ENCODE data around the gene MEGF9. TPM values are rescaled to one million over a fixed set of nuclear protein-coding genes. Genes with fewer than 3 reads are reported as not detected.
"Not testable (repeated sequence)": the region's sequence is repeated elsewhere in the genome, so short reads cannot be mapped to it uniquely, and the experiment has no call there.

MEGF9 gene
- total and polyA plus RNA-seq, 2 donors (not counting 1 experiment from before 2014, with no cell fraction given): 3.5 to 11.3 TPM

DNA sequence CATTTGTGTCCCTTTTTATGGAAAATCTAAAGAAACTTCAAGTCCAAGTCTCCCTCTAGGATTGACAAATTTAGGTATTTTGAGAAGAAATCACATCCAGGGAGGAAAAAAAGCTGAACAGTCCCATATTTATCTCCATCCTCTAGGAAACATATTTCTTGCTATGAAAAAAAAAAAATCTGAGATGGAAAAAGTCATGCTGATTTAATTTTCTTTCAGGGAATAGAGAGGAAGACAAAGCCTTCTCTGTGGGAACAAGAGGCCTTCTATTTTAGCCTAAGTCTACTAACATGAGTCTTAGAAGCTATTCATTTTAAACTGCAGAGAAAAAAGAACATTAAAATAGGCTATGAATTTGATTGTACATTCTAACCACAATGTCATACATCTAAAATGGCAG lies 71.2 kb downstream of the MEGF9 start:
- H3K27me3 ChIP-seq (replicated peaks in 1 of 4; ENCODE audit: control extremely low read depth in 1 of 4, control insufficient read depth in 3 of 4, insufficient read depth in 4 of 4, low read length in 3 of 4): no peaks in the 10 kb centered on the region
- Mint-ChIP-seq H3K9me3 (ENCODE audit: insufficient read depth) (no peaks in the 10 kb centered on the region), H3K27me3 (no peaks in the 10 kb centered on the region), H3K4me3 (no peak overlapping the region), H3K4me1 (no peaks in the 10 kb centered on the region), H3K27ac (no peak overlapping the region)
- H2AFZ ChIP-seq (ENCODE audit: insufficient read depth, low read depth, low read length, poor library complexity, severe bottlenecking): no peak overlapping the region
- no peaks in the 10 kb centered on the region for H3K9me3 ChIP-seq (ENCODE audit: control extremely low read depth in 1 of 3, control insufficient read depth in 2 of 3, insufficient read depth in 1 of 3, low read length in 2 of 3)
- ChIA-PET POLR2A (no interaction called here), CTCF (interaction anchor here (0.7 to 1.8 kb wide), 2 partner anchors 20 to 23 kb away, joined by 3 to 5 read pairs; no protein-coding TSS in a partner anchor)
- intact Hi-C loops (cut with micrococcal nuclease): no loop called here
- H3K9ac ChIP-seq (ENCODE audit: low read length): no peak overlapping the region
- H3K27ac ChIP-seq (ENCODE audit: low read length in 2 of 2): no peak overlapping the region
- no peak overlapping the region for H3K4me2 ChIP-seq (replicated peaks; ENCODE audit: low read depth, low read length, poor library complexity, severe bottlenecking)
- ATAC-seq (ENCODE audit: low read depth): no peak
- H3K4me3 ChIP-seq (ENCODE audit: control extremely low read depth in 1 of 5, extremely low read depth in 1 of 5, insufficient read depth in 1 of 5, low read depth in 2 of 5, low read length in 4 of 5): no peak overlapping the region
- no peak for DNase-seq
- H3K36me3 ChIP-seq (replicated peaks in 1 of 2; ENCODE audit: control extremely low read depth in 1 of 2, control insufficient read depth in 1 of 2, extremely low read depth in 1 of 2, insufficient read depth in 2 of 2, low read length in 1 of 2): no peaks in the 10 kb centered on the region
- H3K79me2 ChIP-seq (ENCODE audit: control insufficient read depth, insufficient read depth, low read length): no peaks in the 10 kb centered on the region
- no peaks in the 10 kb centered on the region for H4K20me1 ChIP-seq (ENCODE audit: control insufficient read depth, insufficient read depth, low read length, poor library complexity, severe bottlenecking)
- TF ChIP-seq, protein P1, sequence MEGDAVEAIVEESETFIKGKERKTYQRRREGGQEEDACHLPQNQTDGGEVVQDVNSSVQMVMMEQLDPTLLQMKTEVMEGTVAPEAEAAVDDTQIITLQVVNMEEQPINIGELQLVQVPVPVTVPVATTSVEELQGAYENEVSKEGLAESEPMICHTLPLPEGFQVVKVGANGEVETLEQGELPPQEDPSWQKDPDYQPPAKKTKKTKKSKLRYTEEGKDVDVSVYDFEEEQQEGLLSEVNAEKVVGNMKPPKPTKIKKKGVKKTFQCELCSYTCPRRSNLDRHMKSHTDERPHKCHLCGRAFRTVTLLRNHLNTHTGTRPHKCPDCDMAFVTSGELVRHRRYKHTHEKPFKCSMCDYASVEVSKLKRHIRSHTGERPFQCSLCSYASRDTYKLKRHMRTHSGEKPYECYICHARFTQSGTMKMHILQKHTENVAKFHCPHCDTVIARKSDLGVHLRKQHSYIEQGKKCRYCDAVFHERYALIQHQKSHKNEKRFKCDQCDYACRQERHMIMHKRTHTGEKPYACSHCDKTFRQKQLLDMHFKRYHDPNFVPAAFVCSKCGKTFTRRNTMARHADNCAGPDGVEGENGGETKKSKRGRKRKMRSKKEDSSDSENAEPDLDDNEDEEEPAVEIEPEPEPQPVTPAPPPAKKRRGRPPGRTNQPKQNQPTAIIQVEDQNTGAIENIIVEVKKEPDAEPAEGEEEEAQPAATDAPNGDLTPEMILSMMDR (IDR thresholded peaks at IDR 0.05): no peak
- no peak for TF ChIP-seq EZH2 (IDR thresholded peaks at IDR 0.05; ENCODE audit: borderline replicate concordance, insufficient read depth, low read depth, low read length, poor library complexity, severe bottlenecking)
- no peaks in the 10 kb centered on the region for H3K4me1 ChIP-seq (ENCODE audit: control insufficient read depth in 2 of 2, insufficient read depth in 2 of 2, low read length in 2 of 2)

GRCh38 chr9:120642129-120642770 lies 72.0 kb downstream of the MEGF9 start:
- intact Hi-C loops (cut with micrococcal nuclease): no loop called here
- ChIA-PET POLR2A (no interaction called here), CTCF (interaction anchor here (1.8 kb wide), 1 partner anchor 22 kb away, joined by 5 read pairs; no protein-coding TSS in a partner anchor)
- no peak overlapping the region for H2AFZ ChIP-seq (ENCODE audit: insufficient read depth, low read depth, low read length, poor library complexity, severe bottlenecking)
- no peak overlapping the region for H3K27ac ChIP-seq (ENCODE audit: low read length in 2 of 2)
- ATAC-seq (ENCODE audit: low read depth) (no peak), DNase-seq (no peak)
- no peak overlapping the region for H3K9ac ChIP-seq (ENCODE audit: low read length)
- Mint-ChIP-seq H3K27ac (no peak overlapping the region), H3K9me3 (ENCODE audit: insufficient read depth) (no peaks in the 10 kb centered on the region), H3K4me1 (no peaks in the 10 kb centered on the region), H3K4me3 (no peak overlapping the region), H3K27me3 (no peaks in the 10 kb centered on the region)
- no peaks in the 10 kb centered on the region for H4K20me1 ChIP-seq (ENCODE audit: control insufficient read depth, insufficient read depth, low read length, poor library complexity, severe bottlenecking)
- WGBS (ENCODE audit: insufficient coverage): 100% methylated on average over 1 of the region's 3 CpGs
- H3K79me2 ChIP-seq (ENCODE audit: control insufficient read depth, insufficient read depth, low read length): no peaks in the 10 kb centered on the region
- H3K27me3 ChIP-seq (replicated peaks in 1 of 4; ENCODE audit: control extremely low read depth in 1 of 4, control insufficient read depth in 3 of 4, insufficient read depth in 4 of 4, low read length in 3 of 4): no peaks in the 10 kb centered on the region
- no peak overlapping the region for H3K4me3 ChIP-seq (ENCODE audit: control extremely low read depth in 1 of 5, extremely low read depth in 1 of 5, insufficient read depth in 1 of 5, low read depth in 2 of 5, low read length in 4 of 5)
- H3K9me3 ChIP-seq (ENCODE audit: control extremely low read depth in 1 of 3, control insufficient read depth in 2 of 3, insufficient read depth in 1 of 3, low read length in 2 of 3): no peaks in the 10 kb centered on the region
- no peaks in the 10 kb centered on the region for H3K36me3 ChIP-seq (replicated peaks in 1 of 2; ENCODE audit: control extremely low read depth in 1 of 2, control insufficient read depth in 1 of 2, extremely low read depth in 1 of 2, insufficient read depth in 2 of 2, low read length in 1 of 2)
- H3K4me1 ChIP-seq (ENCODE audit: control insufficient read depth in 2 of 2, insufficient read depth in 2 of 2, low read length in 2 of 2): no peaks in the 10 kb centered on the region
- no peak overlapping the region for H3K4me2 ChIP-seq (replicated peaks; ENCODE audit: low read depth, low read length, poor library complexity, severe bottlenecking)
- TF ChIP-seq, protein P1 (IDR thresholded peaks at IDR 0.05): no peak
- TF ChIP-seq EZH2 (IDR thresholded peaks at IDR 0.05; ENCODE audit: borderline replicate concordance, insufficient read depth, low read depth, low read length, poor library complexity, severe bottlenecking): no peak

- CTCF ChIA-PET; H3K27me3 Mint-ChIP-seq; intact Hi-C loops (cut with micrococcal nuclease); H3K36me3 ChIP-seq (replicated peaks in 1 of 2; ENCODE audit: control extremely low read depth in 1 of 2, control insufficient read depth in 1 of 2, extremely low read depth in 1 of 2, insufficient read depth in 2 of 2, low read length in 1 of 2); H4K20me1 ChIP-seq (ENCODE audit: control insufficient read depth, insufficient read depth, low read length, poor library complexity, severe bottlenecking); H3K4me3 ChIP-seq (ENCODE audit: control extremely low read depth in 1 of 5, extremely low read depth in 1 of 5, insufficient read depth in 1 of 5, low read depth in 2 of 5, low read length in 4 of 5); H3K27ac ChIP-seq (ENCODE audit: low read length in 2 of 2); H3K27me3 ChIP-seq (replicated peaks in 1 of 4; ENCODE audit: control extremely low read depth in 1 of 4, control insufficient read depth in 3 of 4, insufficient read depth in 4 of 4, low read length in 3 of 4); H3K4me1 Mint-ChIP-seq; POLR2A ChIA-PET; H3K4me2 ChIP-seq (replicated peaks; ENCODE audit: low read depth, low read length, poor library complexity, severe bottlenecking); H3K27ac Mint-ChIP-seq; H2AFZ ChIP-seq (ENCODE audit: insufficient read depth, low read depth, low read length, poor library complexity, severe bottlenecking); H3K9me3 Mint-ChIP-seq (ENCODE audit: insufficient read depth); H3K4me1 ChIP-seq (ENCODE audit: control insufficient read depth in 2 of 2, insufficient read depth in 2 of 2, low read length in 2 of 2); ATAC-seq (ENCODE audit: low read depth); H3K79me2 ChIP-seq (ENCODE audit: control insufficient read depth, insufficient read depth, low read length); H3K9ac ChIP-seq (ENCODE audit: low read length); H3K4me3 Mint-ChIP-seq; H3K9me3 ChIP-seq (ENCODE audit: control extremely low read depth in 1 of 3, control insufficient read depth in 2 of 3, insufficient read depth in 1 of 3, low read length in 2 of 3); DNase-seq: not testable (repeated sequence)
- WGBS (ENCODE audit: insufficient coverage): no CpG with 5 or more reads among the region's 1 CpG
These were observed 73.4 kb downstream of the MEGF9 start for GRCh38 chr9:120640874-120641273.
